ENCODE results near the gene PKIB. TPM values are rescaled to one million over a fixed set of nuclear protein-coding genes. Genes with fewer than 3 reads are reported as not detected.

Gene PKIB
- total and polyA plus RNA-seq, 2 donors (not counting 3 experiments of a cell fraction or from before 2014, with no cell fraction given): not detected

- no TSS peak for BruUV-seq (replicated peaks)
These were observed 50.1 kb downstream of the PKIB start for GRCh38 chr6:122660296-122660695.

DNA sequence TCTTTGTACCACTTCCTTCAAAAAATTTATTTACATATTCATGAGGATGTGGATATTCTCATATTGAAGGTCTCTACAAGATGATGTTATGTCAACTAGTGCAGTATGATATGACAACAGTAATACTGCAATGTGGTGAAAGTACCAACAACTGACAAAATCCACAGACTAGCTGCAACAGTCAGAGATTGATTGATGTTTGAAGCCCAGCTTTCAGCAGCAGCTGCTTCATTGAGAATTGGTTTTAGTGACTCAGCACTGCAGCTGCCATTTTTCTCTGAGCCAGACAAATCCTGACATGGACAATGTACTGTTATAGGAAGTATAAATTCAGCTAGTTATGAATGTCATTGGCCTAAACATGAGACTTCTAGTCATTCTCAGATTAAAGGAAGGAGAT, 53.8 kb downstream of the PKIB start:
- ChIA-PET CTCF (interaction anchor here (1.0 kb wide), 1 partner anchor 13 kb away, joined by 3 read pairs; no protein-coding TSS in a partner anchor), POLR2A (no interaction called here)
- Histone ChIP-seq H3K4me1 (ENCODE audit: control insufficient read depth, extremely low read depth, insufficient read depth, low read length) (no peaks in the 10 kb centered on the region), H3K4me3 (replicated peaks in 1 of 3; ENCODE audit: insufficient read depth in 1 of 3, low read depth in 1 of 3, low read length in 3 of 3) (no peak overlapping the region), H3K9me3 (replicated peaks; ENCODE audit: control insufficient read depth, insufficient read depth, low read length) (no peaks in the 10 kb centered on the region), H4K20me1 (replicated peaks; ENCODE audit: control insufficient read depth, extremely low read depth, insufficient read depth, low read length) (no peaks in the 10 kb centered on the region), H3K36me3 (ENCODE audit: control insufficient read depth in 2 of 2, extremely low read depth in 1 of 2, insufficient read depth in 2 of 2, low read length in 2 of 2) (no peaks in the 10 kb centered on the region), H3K27ac (ENCODE audit: insufficient read depth, low read depth, low read length) (no peak overlapping the region), H3K27me3 (ENCODE audit: control insufficient read depth in 2 of 2, insufficient read depth in 2 of 2, low read length in 2 of 2) (no peaks in the 10 kb centered on the region), H3K9me1 (replicated peaks; ENCODE audit: control insufficient read depth, extremely low read depth, insufficient read depth, low read length) (no peaks in the 10 kb centered on the region), H2AFZ (ENCODE audit: low read depth, low read length) (no peak overlapping the region), H3K79me2 (ENCODE audit: control insufficient read depth, insufficient read depth, low read length) (no peaks in the 10 kb centered on the region), H3K4me2 (ENCODE audit: insufficient read depth, low read length) (no peak overlapping the region), H3K9ac (replicated peaks; ENCODE audit: extremely low read depth, insufficient read depth, low read length) (no peak overlapping the region)
- TF ChIP-seq GATA2 (IDR thresholded peaks at IDR 0.05; ENCODE audit: insufficient read depth, insufficient read length, low read depth, low read length): no peak
- TF ChIP-seq, protein P1, sequence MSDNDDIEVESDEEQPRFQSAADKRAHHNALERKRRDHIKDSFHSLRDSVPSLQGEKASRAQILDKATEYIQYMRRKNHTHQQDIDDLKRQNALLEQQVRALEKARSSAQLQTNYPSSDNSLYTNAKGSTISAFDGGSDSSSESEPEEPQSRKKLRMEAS (IDR thresholded peaks at IDR 0.05; ENCODE audit: insufficient read depth, insufficient read length): no peak
- no peak for TF ChIP-seq CTCF (IDR thresholded peaks at IDR 0.05; ENCODE audit: extremely low read depth in 1 of 2, insufficient read depth in 1 of 2, low read depth in 1 of 2, low read length in 2 of 2)
- DNase-seq (ENCODE audit: low read depth, low spot score) (no peak), FAIRE-seq (no peak)
- BruUV-seq (replicated peaks): no TSS peak
- dilution Hi-C loops (cut with MboI; ENCODE audit: extremely low pct_ligation_motif_present, low sequenced_read_pairs) (no loop called here), intact Hi-C loops (cut with micrococcal nuclease) (no loop called here)

More at GRCh38 chr6:122660296-122660695, 50.1 kb downstream of the PKIB start:
- no peak for FAIRE-seq
- TF ChIP-seq CTCF (IDR thresholded peaks at IDR 0.05; ENCODE audit: extremely low read depth in 1 of 2, insufficient read depth in 1 of 2, low read depth in 1 of 2, low read length in 2 of 2): no peak
- DNase-seq (ENCODE audit: low read depth, low spot score): no peak
- Histone ChIP-seq H4K20me1 (replicated peaks; ENCODE audit: control insufficient read depth, extremely low read depth, insufficient read depth, low read length) (no peaks in the 10 kb centered on the region), H3K27me3 (ENCODE audit: control insufficient read depth in 2 of 2, insufficient read depth in 2 of 2, low read length in 2 of 2) (no peaks in the 10 kb centered on the region), H3K4me1 (ENCODE audit: control insufficient read depth, extremely low read depth, insufficient read depth, low read length) (no peaks in the 10 kb centered on the region), H3K27ac (ENCODE audit: insufficient read depth, low read depth, low read length) (no peak overlapping the region), H3K9ac (replicated peaks; ENCODE audit: extremely low read depth, insufficient read depth, low read length) (no peak overlapping the region), H3K9me1 (replicated peaks; ENCODE audit: control insufficient read depth, extremely low read depth, insufficient read depth, low read length) (no peaks in the 10 kb centered on the region), H3K4me2 (ENCODE audit: insufficient read depth, low read length) (no peak overlapping the region), H3K9me3 (replicated peaks; ENCODE audit: control insufficient read depth, insufficient read depth, low read length) (no peaks in the 10 kb centered on the region), H3K4me3 (replicated peaks in 1 of 3; ENCODE audit: insufficient read depth in 1 of 3, low read depth in 1 of 3, low read length in 3 of 3) (no peak overlapping the region), H3K79me2 (ENCODE audit: control insufficient read depth, insufficient read depth, low read length) (no peaks in the 10 kb centered on the region), H2AFZ (ENCODE audit: low read depth, low read length) (no peak overlapping the region), H3K36me3 (ENCODE audit: control insufficient read depth in 2 of 2, extremely low read depth in 1 of 2, insufficient read depth in 2 of 2, low read length in 2 of 2) (no peaks in the 10 kb centered on the region)
- ChIA-PET POLR2A (no interaction called here), CTCF (no interaction called here)
- intact Hi-C loops (cut with micrococcal nuclease) (no loop called here), dilution Hi-C loops (cut with MboI; ENCODE audit: extremely low pct_ligation_motif_present, low sequenced_read_pairs) (no loop called here)

All from endothelial cell of umbilical vein (primary cell).